Mesodermal cell (in vitro differentiated cells): ENCODE data around the gene LTBP3.
"Not testable (repeated sequence)": the region's sequence is repeated elsewhere in the genome, so short reads cannot be mapped to it uniquely, and the experiment has no call there.

Experiments used
- H3K27ac ChIP-seq: 2 replicates; pipeline ENCODE4 v1.7.0; 2013; ENCODE audit warnings: mild to moderate bottlenecking, low read depth, low read length, moderate library complexity; ENCODE audit not compliant: severe bottlenecking
- H3K36me3 ChIP-seq: 2 replicates; pipeline ENCODE4 v1.7.1; 2013; ENCODE audit warnings: mild to moderate bottlenecking, low read length, moderate library complexity; ENCODE audit not compliant: control insufficient read depth, insufficient read depth
- H3K4me1 ChIP-seq: one replicate; pipeline ENCODE4 v1.7.1; 2013; ENCODE audit warnings: mild to moderate bottlenecking, low read length; ENCODE audit not compliant: insufficient read depth, control insufficient read depth, poor library complexity, severe bottlenecking
- H3K4me3 ChIP-seq: 2 replicates; pipeline ENCODE4 v1.7.0; 2013; ENCODE audit warnings: low read length, control low read depth, mild to moderate bottlenecking; ENCODE audit not compliant: insufficient read depth, poor library complexity, severe bottlenecking; ENCODE audit errors: extremely low read depth
- H3K9me3 ChIP-seq: 2 replicates; pipeline ENCODE4 v1.7.1; 2013; ENCODE audit warnings: mild to moderate bottlenecking, low read length, moderate library complexity; ENCODE audit not compliant: control insufficient read depth
- WGBS, 2 experiments: methylation state at CpG; one replicate each; pipeline ENCODE4 v1.1.5; 2013; ENCODE audit warnings: missing lambda C conversion rate in 2 of 2; ENCODE audit not compliant: insufficient coverage in 2 of 2; 5-methylcytosine and 5-hydroxymethylcytosine counted together

LTBP3 gene

DNA sequence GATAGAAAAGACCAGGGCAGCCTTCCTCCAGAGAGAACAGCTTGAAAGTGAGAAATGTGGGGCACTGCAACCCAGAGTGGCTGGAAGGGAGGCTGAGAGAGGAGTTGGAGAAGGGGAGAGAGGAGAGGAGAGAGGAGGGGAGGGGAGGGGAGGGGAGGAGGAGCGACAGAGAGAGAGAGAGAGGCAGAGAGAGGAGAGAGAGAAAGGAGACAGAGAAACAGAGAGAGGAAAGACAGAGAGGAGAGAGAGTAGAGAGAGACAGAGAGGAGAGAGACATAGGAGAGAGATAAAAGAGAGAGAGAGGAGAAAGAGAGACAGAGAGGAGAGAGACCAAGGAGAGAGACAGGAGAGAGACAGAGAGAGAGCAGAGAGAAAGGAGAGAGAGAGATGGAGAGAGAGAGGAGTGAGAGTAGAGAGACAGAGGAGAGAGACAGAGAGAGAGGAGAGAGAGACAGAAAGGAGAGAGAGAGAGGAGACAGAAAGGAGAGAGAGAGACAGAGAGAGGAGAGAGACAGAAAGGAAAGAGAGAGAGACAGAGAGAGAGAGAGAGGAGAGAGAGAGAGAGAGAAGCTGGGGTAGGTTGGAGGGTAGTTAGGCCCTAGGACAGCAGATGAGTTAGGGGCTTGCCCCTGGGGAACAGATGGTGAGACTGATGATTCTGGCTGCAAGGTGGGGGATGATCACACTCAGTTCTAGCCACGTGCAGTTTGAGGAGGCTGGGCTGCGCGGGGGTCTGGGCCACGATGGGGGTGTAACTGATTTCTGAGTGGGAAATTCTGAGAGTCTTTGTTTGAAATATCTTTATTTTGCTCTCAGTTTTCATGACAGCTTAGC lies 41.8 kb downstream of the LTBP3 start:
- no peaks in the 10 kb centered on the region for H3K36me3 ChIP-seq
- H3K4me3 ChIP-seq, result no peak overlapping the region
- WGBS, 2 experiments, result 81% methylated on average over 5 of the region's 5 CpGs; no CpG with 5 or more reads in 1 of the 2 experiments
- no peaks in the 10 kb centered on the region for H3K9me3 ChIP-seq
- H3K27ac ChIP-seq, result no peak overlapping the region
- no peaks in the 10 kb centered on the region for H3K4me1 ChIP-seq

DNA sequence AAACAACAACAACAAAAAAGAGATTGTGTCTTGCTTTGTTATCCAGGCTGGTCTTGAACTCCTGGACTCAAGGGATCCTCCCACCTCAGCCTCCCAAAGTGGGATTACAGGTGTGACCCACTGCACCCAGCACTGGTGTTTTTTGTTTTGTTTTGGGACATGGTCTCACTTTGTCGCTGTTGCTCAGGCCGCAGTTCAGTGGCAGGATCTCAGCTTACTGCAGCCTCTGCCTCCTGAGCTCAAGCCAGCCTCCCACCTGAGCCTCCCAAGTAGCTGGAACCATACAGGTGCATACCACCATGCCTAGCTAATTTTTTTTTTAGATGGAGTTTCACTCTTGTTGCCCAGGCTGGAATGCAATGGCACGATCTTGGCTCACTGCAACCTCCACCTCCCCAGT lies 45.8 kb downstream of the LTBP3 start:
- not testable (repeated sequence) for H3K4me3 ChIP-seq, H3K9me3 ChIP-seq, H3K36me3 ChIP-seq, H3K27ac ChIP-seq, H3K4me1 ChIP-seq
- 94 to 95% methylated on average over 2 of the region's 3 CpGs for WGBS, 2 experiments

DNA sequence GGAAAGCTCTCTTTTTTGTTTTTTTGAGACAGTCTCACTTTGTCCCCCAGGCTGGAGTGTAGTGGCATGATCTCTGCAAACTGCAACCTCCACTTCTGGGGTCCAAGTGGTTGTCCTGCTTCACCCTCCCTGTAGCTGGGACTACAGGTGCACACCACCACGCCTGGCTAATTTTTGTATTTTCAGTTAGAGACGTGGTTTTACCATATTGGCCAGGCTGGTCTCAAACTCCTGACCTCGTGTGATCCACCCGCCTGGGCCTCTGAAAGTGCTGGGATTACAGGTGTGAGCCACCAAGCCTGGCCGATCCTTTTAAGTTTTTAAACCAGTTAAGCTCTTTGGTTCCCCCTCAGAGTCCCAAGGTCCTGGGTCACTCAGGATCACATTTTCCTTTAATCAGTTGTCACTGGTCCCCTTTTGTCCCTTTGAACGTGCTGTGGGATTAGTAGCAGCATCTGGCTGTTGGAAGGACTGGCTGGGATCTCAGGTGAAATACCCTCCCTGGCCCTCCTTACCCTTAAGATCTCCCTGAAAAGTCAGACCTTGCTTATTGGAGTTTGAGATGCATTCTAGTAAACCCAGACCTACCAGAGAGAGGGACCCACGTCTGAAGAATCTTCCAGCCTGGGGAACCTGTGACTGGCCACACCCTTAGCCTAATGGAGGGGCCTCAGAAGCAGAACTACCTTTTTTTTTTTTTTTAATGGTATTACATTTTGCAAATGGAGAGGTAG lies 51.2 kb downstream of the LTBP3 start:
- H3K4me3 ChIP-seq, result peak overlapping the region; percentile 94
- peak overlapping the region; percentile 100 for H3K27ac ChIP-seq
- peaks cover 4% of the 10 kb centered on the region for H3K4me1 ChIP-seq
- H3K9me3 ChIP-seq, result no peaks in the 10 kb centered on the region
- 66 to 69% methylated on average over 6 of the region's 7 CpGs for WGBS, 2 experiments
- peaks cover 47% of the 10 kb centered on the region for H3K36me3 ChIP-seq

DNA sequence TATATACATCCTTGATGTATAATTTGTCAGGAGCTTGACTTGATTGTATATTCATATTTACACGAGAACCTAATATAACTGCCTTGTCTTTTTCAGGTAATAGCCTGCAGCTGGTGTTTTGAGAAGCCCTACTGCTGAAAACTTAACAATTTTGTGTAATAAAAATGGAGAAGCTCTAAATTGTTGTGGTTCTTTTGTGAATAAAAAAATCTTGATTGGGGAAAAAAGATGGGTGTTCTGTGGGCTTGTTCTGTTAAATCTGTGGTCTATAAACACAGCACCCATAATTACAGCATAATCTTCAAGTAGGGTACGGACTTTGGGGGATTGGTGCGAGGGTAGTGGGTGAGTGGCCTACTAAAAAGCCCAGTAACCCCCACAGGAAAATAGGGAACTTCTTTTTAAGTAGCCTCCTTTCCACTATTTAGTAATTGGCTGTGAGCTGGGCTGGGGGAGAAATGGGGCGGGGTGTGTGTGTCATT lies 51.8 kb downstream of the LTBP3 start:
- WGBS, 2 experiments, result no CpG with 5 or more reads among the region's 4 CpGs
- Histone ChIP-seq H3K27ac (peak overlapping the region; percentile 100), H3K4me1 (peaks cover 4% of the 10 kb centered on the region), H3K9me3 (no peaks in the 10 kb centered on the region), H3K36me3 (peaks cover 53% of the 10 kb centered on the region), H3K4me3 (peak overlapping the region; percentile 94)

DNA sequence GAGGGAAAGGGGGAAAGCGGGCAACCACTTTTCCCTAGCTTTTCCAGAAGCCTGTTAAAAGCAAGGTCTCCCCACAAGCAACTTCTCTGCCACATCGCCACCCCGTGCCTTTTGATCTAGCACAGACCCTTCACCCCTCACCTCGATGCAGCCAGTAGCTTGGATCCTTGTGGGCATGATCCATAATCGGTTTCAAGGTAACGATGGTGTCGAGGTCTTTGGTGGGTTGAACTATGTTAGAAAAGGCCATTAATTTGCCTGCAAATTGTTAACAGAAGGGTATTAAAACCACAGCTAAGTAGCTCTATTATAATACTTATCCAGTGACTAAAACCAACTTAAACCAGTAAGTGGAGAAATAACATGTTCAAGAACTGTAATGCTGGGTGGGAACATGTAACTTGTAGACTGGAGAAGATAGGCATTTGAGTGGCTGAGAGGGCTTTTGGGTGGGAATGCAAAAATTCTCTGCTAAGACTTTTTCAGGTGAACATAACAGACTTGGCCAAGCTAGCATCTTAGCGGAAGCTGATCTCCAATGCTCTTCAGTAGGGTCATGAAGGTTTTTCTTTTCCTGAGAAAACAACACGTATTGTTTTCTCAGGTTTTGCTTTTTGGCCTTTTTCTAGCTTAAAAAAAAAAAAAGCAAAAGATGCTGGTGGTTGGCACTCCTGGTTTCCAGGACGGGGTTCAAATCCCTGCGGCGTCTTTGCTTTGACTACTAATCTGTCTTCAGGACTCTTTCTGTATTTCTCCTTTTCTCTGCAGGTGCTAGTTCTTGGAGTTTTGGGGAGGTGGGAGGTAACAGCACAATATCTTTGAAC lies 52.5 kb downstream of the LTBP3 start:
- Histone ChIP-seq H3K27ac (peak overlapping the region; percentile 100), H3K4me1 (peaks cover 4% of the 10 kb centered on the region), H3K9me3 (no peaks in the 10 kb centered on the region), H3K36me3 (peaks cover 59% of the 10 kb centered on the region), H3K4me3 (peak overlapping the region; percentile 94)
- 91 to 100% methylated on average over 2 to 4 of the region's 12 CpGs for WGBS, 2 experiments

DNA sequence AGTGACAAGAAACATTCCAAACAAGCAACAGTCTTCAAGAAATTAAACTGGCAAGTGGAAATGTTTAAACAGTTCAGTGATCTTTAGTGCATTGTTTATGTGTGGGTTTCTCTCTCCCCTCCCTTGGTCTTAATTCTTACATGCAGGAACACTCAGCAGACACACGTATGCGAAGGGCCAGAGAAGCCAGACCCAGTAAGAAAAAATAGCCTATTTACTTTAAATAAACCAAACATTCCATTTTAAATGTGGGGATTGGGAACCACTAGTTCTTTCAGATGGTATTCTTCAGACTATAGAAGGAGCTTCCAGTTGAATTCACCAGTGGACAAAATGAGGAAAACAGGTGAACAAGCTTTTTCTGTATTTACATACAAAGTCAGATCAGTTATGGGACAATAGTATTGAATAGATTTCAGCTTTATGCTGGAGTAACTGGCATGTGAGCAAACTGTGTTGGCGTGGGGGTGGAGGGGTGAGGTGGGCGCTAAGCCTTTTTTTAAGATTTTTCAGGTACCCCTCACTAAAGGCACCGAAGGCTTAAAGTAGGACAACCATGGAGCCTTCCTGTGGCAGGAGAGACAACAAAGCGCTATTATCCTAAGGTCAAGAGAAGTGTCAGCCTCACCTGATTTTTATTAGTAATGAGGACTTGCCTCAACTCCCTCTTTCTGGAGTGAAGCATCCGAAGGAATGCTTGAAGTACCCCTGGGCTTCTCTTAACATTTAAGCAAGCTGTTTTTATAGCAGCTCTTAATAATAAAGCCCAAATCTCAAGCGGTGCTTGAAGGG lies 53.3 kb downstream of the LTBP3 start:
- WGBS, 2 experiments, result 87 to 91% methylated on average over 4 of the region's 8 CpGs
- H3K36me3 ChIP-seq, result peaks cover 66% of the 10 kb centered on the region
- peak overlapping the region; percentile 100 for H3K27ac ChIP-seq
- no peaks in the 10 kb centered on the region for H3K9me3 ChIP-seq
- peaks cover 4% of the 10 kb centered on the region for H3K4me1 ChIP-seq
- H3K4me3 ChIP-seq, result peak overlapping the region; percentile 94

DNA sequence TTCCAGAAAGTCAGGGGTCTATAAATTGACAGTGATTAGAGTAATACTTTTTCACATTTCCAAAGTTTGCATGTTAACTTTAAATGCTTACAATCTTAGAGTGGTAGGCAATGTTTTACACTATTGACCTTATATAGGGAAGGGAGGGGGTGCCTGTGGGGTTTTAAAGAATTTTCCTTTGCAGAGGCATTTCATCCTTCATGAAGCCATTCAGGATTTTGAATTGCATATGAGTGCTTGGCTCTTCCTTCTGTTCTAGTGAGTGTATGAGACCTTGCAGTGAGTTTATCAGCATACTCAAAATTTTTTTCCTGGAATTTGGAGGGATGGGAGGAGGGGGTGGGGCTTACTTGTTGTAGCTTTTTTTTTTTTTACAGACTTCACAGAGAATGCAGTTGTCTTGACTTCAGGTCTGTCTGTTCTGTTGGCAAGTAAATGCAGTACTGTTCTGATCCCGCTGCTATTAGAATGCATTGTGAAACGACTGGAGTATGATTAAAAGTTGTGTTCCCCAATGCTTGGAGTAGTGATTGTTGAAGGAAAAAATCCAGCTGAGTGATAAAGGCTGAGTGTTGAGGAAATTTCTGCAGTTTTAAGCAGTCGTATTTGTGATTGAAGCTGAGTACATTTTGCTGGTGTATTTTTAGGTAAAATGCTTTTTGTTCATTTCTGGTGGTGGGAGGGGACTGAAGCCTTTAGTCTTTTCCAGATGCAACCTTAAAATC lies 54.0 kb downstream of the LTBP3 start:
- Histone ChIP-seq H3K36me3 (peaks cover 66% of the 10 kb centered on the region), H3K4me3 (peak overlapping the region; percentile 94), H3K27ac (peak overlapping the region; percentile 100), H3K4me1 (peaks cover 4% of the 10 kb centered on the region), H3K9me3 (no peaks in the 10 kb centered on the region)
- WGBS, 2 experiments, result 29 to 47% methylated on average over 2 to 3 of the region's 3 CpGs

DNA sequence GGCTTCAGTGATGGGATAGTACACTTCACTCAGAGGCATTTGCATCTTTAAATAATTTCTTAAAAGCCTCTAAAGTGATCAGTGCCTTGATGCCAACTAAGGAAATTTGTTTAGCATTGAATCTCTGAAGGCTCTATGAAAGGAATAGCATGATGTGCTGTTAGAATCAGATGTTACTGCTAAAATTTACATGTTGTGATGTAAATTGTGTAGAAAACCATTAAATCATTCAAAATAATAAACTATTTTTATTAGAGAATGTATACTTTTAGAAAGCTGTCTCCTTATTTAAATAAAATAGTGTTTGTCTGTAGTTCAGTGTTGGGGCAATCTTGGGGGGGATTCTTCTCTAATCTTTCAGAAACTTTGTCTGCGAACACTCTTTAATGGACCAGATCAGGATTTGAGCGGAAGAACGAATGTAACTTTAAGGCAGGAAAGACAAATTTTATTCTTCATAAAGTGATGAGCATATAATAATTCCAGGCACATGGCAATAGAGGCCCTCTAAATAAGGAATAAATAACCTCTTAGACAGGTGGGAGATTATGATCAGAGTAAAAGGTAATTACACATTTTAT lies 54.7 kb downstream of the LTBP3 start:
- Histone ChIP-seq H3K4me3 (peak overlapping the region; percentile 94), H3K36me3 (peaks cover 66% of the 10 kb centered on the region), H3K4me1 (no peaks in the 10 kb centered on the region), H3K9me3 (no peaks in the 10 kb centered on the region), H3K27ac (peak overlapping the region; percentile 100)
- no CpG with 5 or more reads among the region's 3 CpGs for WGBS, 2 experiments

DNA sequence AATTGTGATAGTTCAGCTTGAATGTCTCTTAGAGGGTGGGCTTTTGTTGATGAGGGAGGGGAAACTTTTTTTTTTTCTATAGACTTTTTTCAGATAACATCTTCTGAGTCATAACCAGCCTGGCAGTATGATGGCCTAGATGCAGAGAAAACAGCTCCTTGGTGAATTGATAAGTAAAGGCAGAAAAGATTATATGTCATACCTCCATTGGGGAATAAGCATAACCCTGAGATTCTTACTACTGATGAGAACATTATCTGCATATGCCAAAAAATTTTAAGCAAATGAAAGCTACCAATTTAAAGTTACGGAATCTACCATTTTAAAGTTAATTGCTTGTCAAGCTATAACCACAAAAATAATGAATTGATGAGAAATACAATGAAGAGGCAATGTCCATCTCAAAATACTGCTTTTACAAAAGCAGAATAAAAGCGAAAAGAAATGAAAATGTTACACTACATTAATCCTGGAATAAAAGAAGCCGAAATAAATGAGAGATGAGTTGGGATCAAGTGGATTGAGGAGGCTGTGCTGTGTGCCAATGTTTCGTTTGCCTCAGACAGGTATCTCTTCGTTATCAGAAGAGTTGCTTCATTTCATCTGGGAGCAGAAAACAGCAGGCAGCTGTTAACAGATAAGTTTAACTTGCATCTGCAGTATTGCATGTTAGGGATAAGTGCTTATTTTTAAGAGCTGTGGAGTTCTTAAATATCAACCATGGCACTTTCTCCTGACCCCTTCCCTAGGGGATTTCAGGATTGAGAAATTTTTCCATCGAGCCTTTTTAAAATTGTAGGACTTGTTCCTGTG lies 55.4 kb downstream of the LTBP3 start:
- peaks cover 66% of the 10 kb centered on the region for H3K36me3 ChIP-seq
- H3K9me3 ChIP-seq, result no peaks in the 10 kb centered on the region
- WGBS, 2 experiments, result 14 to 20% methylated on average over 3 of the region's 6 CpGs
- H3K4me3 ChIP-seq, result peak overlapping the region; percentile 94
- H3K27ac ChIP-seq, result peak overlapping the region; percentile 100
- H3K4me1 ChIP-seq, result no peaks in the 10 kb centered on the region
